KMS-11 (cell line): ENCODE results near the gene LAD1.

Experiments used
- H2AFZ ChIP-seq: fragments of 200-600 bp; sonication (generic); 2 replicates; pipeline ENCODE4 v1.6.1; 2016; ENCODE audit warnings: antibody characterized with exemption, mixed run types, low read depth
- H3K27ac ChIP-seq: fragments of 200-600 bp; sonication (generic); 2 replicates; pipeline ENCODE4 v1.6.1; 2016; ENCODE audit warnings: mild to moderate bottlenecking, mixed run types
- H3K27me3 ChIP-seq: fragments of 200-600 bp; sonication (generic); 2 replicates; pipeline ENCODE4 v1.6.1; 2017; ENCODE audit warnings: mild to moderate bottlenecking, low read depth, mixed run types, moderate library complexity; ENCODE audit not compliant: insufficient read depth
- H3K36me3 ChIP-seq: fragments of 200-600 bp; sonication (generic); 2 replicates; pipeline ENCODE4 v1.6.1; 2017; ENCODE audit warnings: mild to moderate bottlenecking, mixed run types; ENCODE audit not compliant: insufficient read depth
- H3K4me1 ChIP-seq: fragments of 200-600 bp; sonication (generic); 2 replicates; pipeline ENCODE4 v1.6.1; 2016; ENCODE audit warnings: mild to moderate bottlenecking, low read depth, mixed run types; ENCODE audit not compliant: poor library complexity, severe bottlenecking
- H3K4me2 ChIP-seq: fragments of 200-600 bp; sonication (generic); 2 replicates; pipeline ENCODE4 v1.7.0; 2016; ENCODE audit warnings: mild to moderate bottlenecking, mixed run types
- H3K4me3 ChIP-seq: fragments of 200-600 bp; sonication (generic); IDR thresholded peaks from 2 replicates; pipeline ENCODE4 v1.6.1; 2017; ENCODE audit warnings: low read depth, low read length, mixed read lengths; ENCODE audit not compliant: insufficient read depth
- H3K79me2 ChIP-seq: fragments of 200-600 bp; sonication (generic); 2 replicates; pipeline ENCODE4 v1.6.1; 2016; ENCODE audit warnings: low read depth, mixed run types; ENCODE audit not compliant: insufficient read depth
- H3K9ac ChIP-seq: fragments of 200-600 bp; sonication (generic); 2 replicates; pipeline ENCODE4 v1.6.1; 2016; ENCODE audit warnings: mild to moderate bottlenecking, mixed run types
- H4K20me1 ChIP-seq: fragments of 200-600 bp; sonication (generic); 2 replicates; pipeline ENCODE4 v1.6.1; 2016; ENCODE audit warnings: mild to moderate bottlenecking, mixed run types; ENCODE audit not compliant: insufficient read depth
- CTCF ChIP-seq: fragments of 200-600 bp; sonication (generic); conservative IDR thresholded peaks from 2 replicates; pipeline ENCODE4 v1.6.1; 2017; ENCODE audit warnings: low read depth, mild to moderate bottlenecking, antibody characterized with exemption, low read length, moderate library complexity, mixed read lengths

Gene LAD1

GRCh38 chr1:201397675-201398074, 1.4 kb downstream of the LAD1 start:
- no peak for TF ChIP-seq CTCF
- no peaks in the 10 kb centered on the region for H3K4me1 ChIP-seq
- no peak overlapping the region for H3K4me3 ChIP-seq
- H3K4me2 ChIP-seq = no peak overlapping the region
- H4K20me1 ChIP-seq = no peaks in the 10 kb centered on the region
- H3K36me3 ChIP-seq = no peaks in the 10 kb centered on the region
- H3K27me3 ChIP-seq = peaks cover 9% of the 10 kb centered on the region
- H2AFZ ChIP-seq = no peak overlapping the region
- H3K27ac ChIP-seq = no peak overlapping the region
- H3K79me2 ChIP-seq = no peaks in the 10 kb centered on the region
- no peak overlapping the region for H3K9ac ChIP-seq

GRCh38 chr1:201396861-201397464, 2.2 kb downstream of the LAD1 start:
- Histone ChIP-seq H3K27me3 (peaks cover 5% of the 10 kb centered on the region), H3K9ac (no peak overlapping the region), H3K27ac (no peak overlapping the region), H3K36me3 (no peaks in the 10 kb centered on the region), H3K4me3 (no peak overlapping the region), H4K20me1 (no peaks in the 10 kb centered on the region), H2AFZ (no peak overlapping the region), H3K4me1 (no peaks in the 10 kb centered on the region), H3K4me2 (no peak overlapping the region), H3K79me2 (no peaks in the 10 kb centered on the region)
- TF ChIP-seq CTCF = no peak

GRCh38 chr1:201395936-201396335, 3.2 kb downstream of the LAD1 start:
- Histone ChIP-seq H2AFZ (no peak overlapping the region), H3K4me1 (no peaks in the 10 kb centered on the region), H4K20me1 (no peaks in the 10 kb centered on the region), H3K36me3 (no peaks in the 10 kb centered on the region), H3K4me2 (no peak overlapping the region), H3K27ac (no peak overlapping the region), H3K9ac (no peak overlapping the region), H3K79me2 (no peaks in the 10 kb centered on the region), H3K27me3 (peaks cover 9% of the 10 kb centered on the region; the same call in 1 of the 2 replicates), H3K4me3 (no peak overlapping the region)
- TF ChIP-seq CTCF = no peak

- Histone ChIP-seq H3K4me2 (no peak overlapping the region), H3K4me1 (no peaks in the 10 kb centered on the region), H3K36me3 (no peaks in the 10 kb centered on the region), H3K4me3 (no peak overlapping the region), H2AFZ (no peak overlapping the region), H3K27me3 (peaks cover 4% of the 10 kb centered on the region; the same call in 1 of the 2 replicates), H3K9ac (no peak overlapping the region), H4K20me1 (no peaks in the 10 kb centered on the region), H3K27ac (no peak overlapping the region), H3K79me2 (no peaks in the 10 kb centered on the region)
- TF ChIP-seq CTCF = no peak
These were observed 4.5 kb downstream of the LAD1 start for GRCh38 chr1:201394591-201394990.
